Measurements from ENCODE around the gene EFCAB11. TPM values are rescaled to one million over a fixed set of nuclear protein-coding genes. Genes with fewer than 3 reads are reported as not detected.

Gene EFCAB11
- total and polyA plus RNA-seq, 2 donors (not counting 1 experiment from before 2014, with no cell fraction given): 4.2 to 13.8 TPM

GRCh38 chr14:89775946-89776345 lies 178.6 kb downstream of the EFCAB11 start:
- Histone ChIP-seq H3K4me2 (replicated peaks; ENCODE audit: low read depth, low read length, poor library complexity, severe bottlenecking) (no peak overlapping the region), H2AFZ (ENCODE audit: insufficient read depth, low read depth, low read length, poor library complexity, severe bottlenecking) (no peak overlapping the region), H3K9ac (ENCODE audit: low read length) (no peak overlapping the region), H3K27me3 (replicated peaks in 1 of 4; ENCODE audit: control extremely low read depth in 1 of 4, control insufficient read depth in 3 of 4, insufficient read depth in 4 of 4, low read length in 3 of 4) (no peaks in the 10 kb centered on the region), H3K27ac (ENCODE audit: low read length in 2 of 2) (no peak overlapping the region), H3K9me3 (ENCODE audit: control extremely low read depth in 1 of 3, control insufficient read depth in 2 of 3, insufficient read depth in 1 of 3, low read length in 2 of 3) (no peaks in the 10 kb centered on the region), H4K20me1 (ENCODE audit: control insufficient read depth, insufficient read depth, low read length, poor library complexity, severe bottlenecking) (no peaks in the 10 kb centered on the region), H3K79me2 (ENCODE audit: control insufficient read depth, insufficient read depth, low read length) (no peaks in the 10 kb centered on the region), H3K4me1 (ENCODE audit: control insufficient read depth in 2 of 2, insufficient read depth in 2 of 2, low read length in 2 of 2) (peaks cover 18 to 22% of the 10 kb centered on the region in 2 donors), H3K4me3 (ENCODE audit: control extremely low read depth in 1 of 5, extremely low read depth in 1 of 5, insufficient read depth in 1 of 5, low read depth in 2 of 5, low read length in 4 of 5) (no peak overlapping the region), H3K36me3 (replicated peaks in 1 of 2; ENCODE audit: control extremely low read depth in 1 of 2, control insufficient read depth in 1 of 2, extremely low read depth in 1 of 2, insufficient read depth in 2 of 2, low read length in 1 of 2) (no peaks in the 10 kb centered on the region)
- no CpG with 5 or more reads among the region's 3 CpGs for WGBS (ENCODE audit: insufficient coverage)
- Mint-ChIP-seq H3K27me3 (no peaks in the 10 kb centered on the region), H3K27ac (no peak overlapping the region), H3K4me3 (no peak overlapping the region), H3K4me1 (peaks cover 22% of the 10 kb centered on the region), H3K9me3 (ENCODE audit: insufficient read depth) (no peaks in the 10 kb centered on the region)
- ChIA-PET POLR2A (interaction anchor here (0.6 kb wide), 1 partner anchor 588 kb away, joined by 3 read pairs; no protein-coding TSS in a partner anchor), CTCF (interaction anchor here (1.0 kb wide), 1 partner anchor 54 kb away, joined by 4 read pairs; no protein-coding TSS in a partner anchor)
- no peak for DNase-seq
- intact Hi-C loops (cut with micrococcal nuclease): no loop called here
- ATAC-seq (ENCODE audit: low read depth): no peak
- TF ChIP-seq CTCF (IDR thresholded peaks at IDR 0.05): no peak
- TF ChIP-seq EZH2 (IDR thresholded peaks at IDR 0.05; ENCODE audit: borderline replicate concordance, insufficient read depth, low read depth, low read length, poor library complexity, severe bottlenecking): no peak

GRCh38 chr14:89775151-89775550 lies 179.4 kb downstream of the EFCAB11 start:
- ChIA-PET POLR2A (no interaction called here), CTCF (interaction anchor here (1.0 kb wide), 1 partner anchor 53 kb away, joined by 4 read pairs; no protein-coding TSS in a partner anchor)
- Histone ChIP-seq H3K36me3 (replicated peaks in 1 of 2; ENCODE audit: control extremely low read depth in 1 of 2, control insufficient read depth in 1 of 2, extremely low read depth in 1 of 2, insufficient read depth in 2 of 2, low read length in 1 of 2) (no peaks in the 10 kb centered on the region), H3K4me1 (ENCODE audit: control insufficient read depth in 2 of 2, insufficient read depth in 2 of 2, low read length in 2 of 2) (peaks cover 18 to 22% of the 10 kb centered on the region in 2 donors), H3K4me2 (replicated peaks; ENCODE audit: low read depth, low read length, poor library complexity, severe bottlenecking) (no peak overlapping the region), H3K27ac (ENCODE audit: low read length in 2 of 2) (no peak overlapping the region), H3K27me3 (replicated peaks in 1 of 4; ENCODE audit: control extremely low read depth in 1 of 4, control insufficient read depth in 3 of 4, insufficient read depth in 4 of 4, low read length in 3 of 4) (no peaks in the 10 kb centered on the region), H4K20me1 (ENCODE audit: control insufficient read depth, insufficient read depth, low read length, poor library complexity, severe bottlenecking) (no peaks in the 10 kb centered on the region), H3K79me2 (ENCODE audit: control insufficient read depth, insufficient read depth, low read length) (no peaks in the 10 kb centered on the region), H2AFZ (ENCODE audit: insufficient read depth, low read depth, low read length, poor library complexity, severe bottlenecking) (no peak overlapping the region), H3K9ac (ENCODE audit: low read length) (no peak overlapping the region), H3K9me3 (ENCODE audit: control extremely low read depth in 1 of 3, control insufficient read depth in 2 of 3, insufficient read depth in 1 of 3, low read length in 2 of 3) (no peaks in the 10 kb centered on the region), H3K4me3 (ENCODE audit: control extremely low read depth in 1 of 5, extremely low read depth in 1 of 5, insufficient read depth in 1 of 5, low read depth in 2 of 5, low read length in 4 of 5) (no peak overlapping the region)
- intact Hi-C loops (cut with micrococcal nuclease): no loop called here
- Mint-ChIP-seq H3K9me3 (ENCODE audit: insufficient read depth) (no peaks in the 10 kb centered on the region), H3K4me3 (no peak overlapping the region), H3K4me1 (peaks cover 22% of the 10 kb centered on the region), H3K27ac (no peak overlapping the region), H3K27me3 (no peaks in the 10 kb centered on the region)
- DNase-seq (no peak), ATAC-seq (ENCODE audit: low read depth) (no peak)
- TF ChIP-seq EZH2 (IDR thresholded peaks at IDR 0.05; ENCODE audit: borderline replicate concordance, insufficient read depth, low read depth, low read length, poor library complexity, severe bottlenecking) (no peak), CTCF (IDR thresholded peaks at IDR 0.05) (no peak)
- 96% methylated on average over 4 of the region's 7 CpGs for WGBS (ENCODE audit: insufficient coverage)

Data from B cell (primary cell).